Measurements from ENCODE around the gene COL13A1. TPM values are rescaled to one million over a fixed set of nuclear protein-coding genes. Genes with fewer than 3 reads are reported as not detected.

The COL13A1 gene
- total and polyA plus RNA-seq, 8 donors, result 2.1 to 68.5 (median 52.4) TPM

- Histone ChIP-seq H3K9me3 (no peaks in the 10 kb centered on the region), H3K36me3 (no peaks in the 10 kb centered on the region), H3K27me3 (peaks cover 0 to 7% of the 10 kb centered on the region in 2 donors), H3K27ac (no peak overlapping the region), H3K4me3 (no peak overlapping the region), H3K4me1 (peaks cover 0 to 19% of the 10 kb centered on the region in 2 donors)
- intact Hi-C loops (cut with DNase I), result no loop called here
- TF ChIP-seq CTCF (IDR thresholded peaks at IDR 0.05), result no peak
- ATAC-seq (no peak), DNase-seq (no peak)
Observed at GRCh38 chr10:69963835-69964710, 162.4 kb downstream of the COL13A1 start.

- Histone ChIP-seq H3K9me3 (no peaks in the 10 kb centered on the region), H3K4me3 (no peak overlapping the region), H3K36me3 (no peaks in the 10 kb centered on the region), H3K27ac (no peak overlapping the region), H3K4me1 (peaks cover 0 to 12% of the 10 kb centered on the region in 2 donors), H3K27me3 (peaks cover 0 to 11% of the 10 kb centered on the region in 2 donors)
- no peak for DNase-seq
- no peak for TF ChIP-seq CTCF (IDR thresholded peaks at IDR 0.05)
- intact Hi-C loops (cut with DNase I), result no loop called here
- ATAC-seq, result no peak
Observed at GRCh38 chr10:69965086-69965485, 163.4 kb downstream of the COL13A1 start.

GRCh38 chr10:69965919-69966662 lies 164.4 kb downstream of the COL13A1 start:
- no peak overlapping the region for H3K27ac ChIP-seq
- peaks cover 0 to 2% of the 10 kb centered on the region in 2 donors for H3K4me1 ChIP-seq
- DNase-seq, result peak in 1 of 4 donors; percentile 6
- H3K9me3 ChIP-seq, result no peaks in the 10 kb centered on the region
- H3K27me3 ChIP-seq, result peaks cover 0 to 11% of the 10 kb centered on the region in 2 donors
- H3K4me3 ChIP-seq, result no peak overlapping the region
- no peak for ATAC-seq
- no peak for TF ChIP-seq CTCF (IDR thresholded peaks at IDR 0.05)
- intact Hi-C loops (cut with DNase I), result no loop called here
- no peaks in the 10 kb centered on the region for H3K36me3 ChIP-seq

- ATAC-seq (no peak), DNase-seq (peak in 1 of 4 donors; percentile 35)
- Histone ChIP-seq H3K36me3 (no peaks in the 10 kb centered on the region), H3K27me3 (peaks cover 0 to 3% of the 10 kb centered on the region in 2 donors), H3K9me3 (no peaks in the 10 kb centered on the region), H3K4me3 (no peak overlapping the region), H3K27ac (no peak overlapping the region), H3K4me1 (no peaks in the 10 kb centered on the region)
- no peak for TF ChIP-seq CTCF (IDR thresholded peaks at IDR 0.05)
- intact Hi-C loops (cut with DNase I), result no loop called here
Observed at GRCh38 chr10:69968830-69969229, 167.1 kb downstream of the COL13A1 start.

- Histone ChIP-seq H3K36me3 (no peaks in the 10 kb centered on the region), H3K27ac (no peak overlapping the region), H3K4me1 (no peaks in the 10 kb centered on the region), H3K27me3 (peaks cover 0 to 3% of the 10 kb centered on the region in 2 donors), H3K4me3 (no peak overlapping the region), H3K9me3 (no peaks in the 10 kb centered on the region)
- TF ChIP-seq CTCF (IDR thresholded peaks at IDR 0.05), result no peak
- DNase-seq (no peak), ATAC-seq (no peak)
- intact Hi-C loops (cut with DNase I), result no loop called here
Observed at GRCh38 chr10:69969977-69970376, 168.3 kb downstream of the COL13A1 start.

Data from left lung (tissue), 10 donors.